ENCODE data around the gene PRAMEF13.
"Not testable (repeated sequence)": the region's sequence is repeated elsewhere in the genome, so short reads cannot be mapped to it uniquely, and the experiment has no call there.

DNA sequence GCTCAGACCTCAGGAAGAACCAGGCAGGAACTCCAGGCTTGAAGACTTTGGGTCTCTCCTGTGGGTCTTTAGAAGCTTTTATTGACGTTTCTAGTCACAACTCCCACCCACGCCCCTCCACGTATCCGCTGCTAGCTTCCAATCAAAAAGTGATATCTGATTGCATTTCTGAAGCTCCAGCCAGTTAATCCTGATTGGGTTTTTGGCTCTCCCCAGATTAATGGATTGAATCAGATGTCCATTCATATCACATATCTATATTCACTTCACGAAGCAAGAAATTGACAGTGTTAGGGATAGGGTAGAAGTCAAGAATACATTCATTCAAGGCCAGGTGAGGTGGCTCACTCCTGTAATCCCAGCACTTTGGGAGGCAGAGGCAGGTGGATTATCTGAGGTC lies 45.3 kb downstream of the PRAMEF13 start, which contains the start of gene PRAMEF26:
- TF ChIP-seq, protein P1, sequence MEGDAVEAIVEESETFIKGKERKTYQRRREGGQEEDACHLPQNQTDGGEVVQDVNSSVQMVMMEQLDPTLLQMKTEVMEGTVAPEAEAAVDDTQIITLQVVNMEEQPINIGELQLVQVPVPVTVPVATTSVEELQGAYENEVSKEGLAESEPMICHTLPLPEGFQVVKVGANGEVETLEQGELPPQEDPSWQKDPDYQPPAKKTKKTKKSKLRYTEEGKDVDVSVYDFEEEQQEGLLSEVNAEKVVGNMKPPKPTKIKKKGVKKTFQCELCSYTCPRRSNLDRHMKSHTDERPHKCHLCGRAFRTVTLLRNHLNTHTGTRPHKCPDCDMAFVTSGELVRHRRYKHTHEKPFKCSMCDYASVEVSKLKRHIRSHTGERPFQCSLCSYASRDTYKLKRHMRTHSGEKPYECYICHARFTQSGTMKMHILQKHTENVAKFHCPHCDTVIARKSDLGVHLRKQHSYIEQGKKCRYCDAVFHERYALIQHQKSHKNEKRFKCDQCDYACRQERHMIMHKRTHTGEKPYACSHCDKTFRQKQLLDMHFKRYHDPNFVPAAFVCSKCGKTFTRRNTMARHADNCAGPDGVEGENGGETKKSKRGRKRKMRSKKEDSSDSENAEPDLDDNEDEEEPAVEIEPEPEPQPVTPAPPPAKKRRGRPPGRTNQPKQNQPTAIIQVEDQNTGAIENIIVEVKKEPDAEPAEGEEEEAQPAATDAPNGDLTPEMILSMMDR (IDR thresholded peaks at IDR 0.05; ENCODE audit: insufficient read depth, low read length, poor library complexity, severe bottlenecking), result not testable (repeated sequence)
- not testable (repeated sequence) for TF ChIP-seq EZH2phosphoT487 (conservative IDR thresholded peaks at IDR 0.05; ENCODE audit: low read length)
